ENCODE data around the gene FBLN5. TPM values are rescaled to one million over a fixed set of nuclear protein-coding genes. Genes with fewer than 3 reads are reported as not detected.

Gene FBLN5
- total RNA-seq, 1 donor from 2014 or later: 240 TPM

DNA sequence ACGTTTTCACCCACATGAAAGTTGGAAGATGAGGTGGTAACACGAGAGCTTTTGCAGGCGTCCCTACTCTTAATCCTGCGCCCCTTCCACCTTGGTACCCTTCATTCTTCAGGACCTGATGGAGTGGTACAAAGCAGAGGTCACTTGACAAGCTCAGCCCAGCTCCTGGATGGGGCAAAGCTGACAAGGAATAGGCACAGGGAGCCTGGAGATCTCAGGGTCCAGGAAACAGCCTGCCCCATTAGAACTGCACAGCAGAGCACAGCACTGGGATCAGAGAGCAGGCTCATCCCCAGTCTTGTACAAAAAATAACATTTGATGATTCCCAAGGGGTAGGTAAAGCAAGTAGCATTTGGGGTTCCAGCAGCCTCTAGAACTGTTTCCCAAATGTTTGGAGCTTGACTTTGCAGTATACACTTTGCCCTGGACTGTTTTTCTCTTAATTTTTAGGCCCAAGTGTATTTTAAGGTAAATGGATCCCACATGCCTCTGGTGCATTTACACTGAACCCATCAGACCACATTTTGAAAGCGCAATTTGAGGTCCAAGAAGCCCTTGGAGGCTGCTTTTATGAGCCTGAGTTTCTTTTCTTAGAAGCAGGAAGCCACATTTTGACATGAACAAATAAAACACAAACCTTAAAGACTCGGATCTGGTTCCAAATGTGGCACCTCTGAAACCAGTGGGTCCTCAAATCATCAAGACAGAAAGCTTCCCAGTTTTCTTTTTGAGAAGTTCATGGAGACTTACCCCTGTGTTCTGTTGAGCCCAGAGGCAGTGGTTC lies 80.8 kb downstream of the FBLN5 start:
- peaks cover under 1% of the 10 kb centered on the region for H3K4me1 ChIP-seq
- TF ChIP-seq, protein P1, sequence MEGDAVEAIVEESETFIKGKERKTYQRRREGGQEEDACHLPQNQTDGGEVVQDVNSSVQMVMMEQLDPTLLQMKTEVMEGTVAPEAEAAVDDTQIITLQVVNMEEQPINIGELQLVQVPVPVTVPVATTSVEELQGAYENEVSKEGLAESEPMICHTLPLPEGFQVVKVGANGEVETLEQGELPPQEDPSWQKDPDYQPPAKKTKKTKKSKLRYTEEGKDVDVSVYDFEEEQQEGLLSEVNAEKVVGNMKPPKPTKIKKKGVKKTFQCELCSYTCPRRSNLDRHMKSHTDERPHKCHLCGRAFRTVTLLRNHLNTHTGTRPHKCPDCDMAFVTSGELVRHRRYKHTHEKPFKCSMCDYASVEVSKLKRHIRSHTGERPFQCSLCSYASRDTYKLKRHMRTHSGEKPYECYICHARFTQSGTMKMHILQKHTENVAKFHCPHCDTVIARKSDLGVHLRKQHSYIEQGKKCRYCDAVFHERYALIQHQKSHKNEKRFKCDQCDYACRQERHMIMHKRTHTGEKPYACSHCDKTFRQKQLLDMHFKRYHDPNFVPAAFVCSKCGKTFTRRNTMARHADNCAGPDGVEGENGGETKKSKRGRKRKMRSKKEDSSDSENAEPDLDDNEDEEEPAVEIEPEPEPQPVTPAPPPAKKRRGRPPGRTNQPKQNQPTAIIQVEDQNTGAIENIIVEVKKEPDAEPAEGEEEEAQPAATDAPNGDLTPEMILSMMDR (IDR thresholded peaks at IDR 0.05): no peak
- TF ChIP-seq POLR2AphosphoS5 (IDR thresholded peaks at IDR 0.05; ENCODE audit: insufficient read depth in 1 of 2, low read depth in 1 of 2): no peak
- TF ChIP-seq POLR2A (IDR thresholded peaks at IDR 0.05): no peak
- no peaks in the 10 kb centered on the region for H3K36me3 ChIP-seq
- no peak for DNase-seq (ENCODE audit: extremely low spot score in 2 of 2)
- H3K27me3 ChIP-seq: no peaks in the 10 kb centered on the region
- H3K9me3 ChIP-seq: no peaks in the 10 kb centered on the region
- peak overlapping the region; percentile 14 to 26 for H3K4me3 ChIP-seq
- intact Hi-C loops (cut with DNase I): no loop called here
- H3K27ac ChIP-seq: peak overlapping the region; percentile 5

DNA sequence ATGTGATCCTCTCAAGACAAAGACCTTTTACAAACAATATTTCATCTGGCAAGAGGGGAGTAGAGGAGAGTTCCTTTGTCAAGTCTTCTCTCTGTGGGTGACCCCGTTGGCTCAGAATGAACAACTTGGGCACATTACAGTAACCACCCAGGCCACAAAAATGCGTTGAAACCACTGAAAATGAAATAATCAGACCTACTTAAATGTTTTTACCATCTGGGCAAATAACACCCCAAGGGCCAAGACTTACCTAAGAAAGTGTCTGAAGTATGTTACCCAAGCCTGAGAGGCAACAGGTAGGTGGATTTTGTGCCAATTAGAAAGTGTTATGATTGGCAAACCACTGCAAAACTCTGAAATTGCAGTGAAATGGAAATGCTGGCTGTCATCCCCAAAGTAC lies 81.4 kb downstream of the FBLN5 start:
- H3K4me3 ChIP-seq: peak overlapping the region in 1 of 2 donors; percentile 14
- H3K9me3 ChIP-seq: no peaks in the 10 kb centered on the region
- peak overlapping the region; percentile 1 for H3K27ac ChIP-seq
- no peak for DNase-seq (ENCODE audit: extremely low spot score in 2 of 2)
- TF ChIP-seq, protein P1 (IDR thresholded peaks at IDR 0.05): no peak
- H3K4me1 ChIP-seq: no peaks in the 10 kb centered on the region
- intact Hi-C loops (cut with DNase I): no loop called here
- no peaks in the 10 kb centered on the region for H3K27me3 ChIP-seq
- H3K36me3 ChIP-seq: no peaks in the 10 kb centered on the region

DNA sequence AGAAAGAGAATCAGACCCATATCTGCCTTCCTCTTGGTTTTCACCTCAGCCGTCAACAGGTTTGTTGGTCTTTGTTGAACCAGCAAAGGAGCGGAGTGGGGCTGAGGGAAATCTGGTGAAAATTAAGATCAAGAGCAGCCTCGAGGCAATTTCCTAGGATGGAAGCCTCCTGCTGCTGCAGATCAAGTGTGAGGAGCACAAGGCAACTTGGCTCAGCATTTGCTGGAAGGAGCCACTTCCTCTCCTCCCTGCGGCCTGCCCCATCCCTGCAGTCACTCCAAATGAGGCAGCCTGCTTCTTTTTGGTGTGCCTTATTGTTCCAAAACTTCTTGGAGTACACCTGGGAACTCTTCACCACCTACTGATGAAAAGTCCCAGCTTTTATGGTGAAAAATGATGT lies 85.1 kb downstream of the FBLN5 start:
- no peak for DNase-seq (ENCODE audit: extremely low spot score in 2 of 2)
- TF ChIP-seq POLR2A (IDR thresholded peaks at IDR 0.05) (no peak), POLR2AphosphoS5 (IDR thresholded peaks at IDR 0.05; ENCODE audit: insufficient read depth in 1 of 2, low read depth in 1 of 2) (no peak)
- TF ChIP-seq, protein P1 (IDR thresholded peaks at IDR 0.05): no peak
- H3K27me3 ChIP-seq: no peaks in the 10 kb centered on the region
- H3K4me3 ChIP-seq: no peak overlapping the region
- intact Hi-C loops (cut with DNase I): no loop called here
- no peak overlapping the region for H3K27ac ChIP-seq
- no peaks in the 10 kb centered on the region for H3K9me3 ChIP-seq
- H3K4me1 ChIP-seq: peaks cover 20% of the 10 kb centered on the region
- H3K36me3 ChIP-seq: no peaks in the 10 kb centered on the region

DNA sequence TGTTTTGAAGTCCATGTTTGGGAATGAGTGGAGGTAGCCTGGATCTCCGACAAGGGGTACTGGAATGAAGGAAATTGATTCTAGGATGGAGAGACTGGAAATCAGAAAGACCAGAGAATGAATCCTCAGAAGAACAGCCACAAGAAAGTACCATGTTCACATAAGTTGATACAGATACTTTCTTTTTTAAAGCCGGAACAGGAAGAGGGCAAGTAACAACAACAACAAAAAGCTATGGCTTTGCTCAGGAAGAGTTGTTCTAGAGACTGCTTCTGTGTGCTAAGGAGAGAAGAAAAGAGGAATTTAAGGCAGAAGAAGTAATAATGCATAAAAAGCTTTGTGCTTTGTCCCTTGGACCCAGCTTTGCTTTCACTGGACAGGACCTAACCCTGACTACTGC lies 86.4 kb downstream of the FBLN5 start:
- Histone ChIP-seq H3K9me3 (no peaks in the 10 kb centered on the region), H3K27me3 (no peaks in the 10 kb centered on the region), H3K4me3 (no peak overlapping the region), H3K36me3 (no peaks in the 10 kb centered on the region), H3K27ac (no peak overlapping the region), H3K4me1 (peaks cover 20% of the 10 kb centered on the region)
- intact Hi-C loops (cut with DNase I): no loop called here
- no peak for DNase-seq (ENCODE audit: extremely low spot score in 2 of 2)
- TF ChIP-seq POLR2A (IDR thresholded peaks at IDR 0.05): no peak
- TF ChIP-seq POLR2AphosphoS5 (IDR thresholded peaks at IDR 0.05; ENCODE audit: insufficient read depth in 1 of 2, low read depth in 1 of 2): no peak
- TF ChIP-seq, protein P1 (IDR thresholded peaks at IDR 0.05): no peak

DNA sequence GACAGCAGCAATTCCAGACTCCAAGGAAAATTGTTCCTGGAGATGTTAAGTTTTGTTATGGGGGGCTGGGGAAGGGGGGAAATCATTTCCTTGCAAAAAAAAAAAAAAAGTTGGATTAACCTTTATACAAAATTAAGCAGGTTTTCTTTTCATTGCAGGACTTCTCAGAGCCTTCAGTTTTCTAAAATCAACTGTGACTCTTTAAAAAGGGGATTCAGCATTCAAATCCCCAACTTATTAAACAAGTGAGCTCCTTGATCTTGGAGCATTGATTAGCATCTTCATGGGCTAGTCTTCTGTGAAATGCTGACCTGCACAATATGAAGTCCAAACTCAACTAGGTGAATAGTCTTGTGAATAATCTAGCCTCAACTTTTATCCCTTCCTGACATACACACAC lies 87.3 kb downstream of the FBLN5 start:
- H3K27ac ChIP-seq: no peak overlapping the region
- no peak for DNase-seq (ENCODE audit: extremely low spot score in 2 of 2)
- H3K4me1 ChIP-seq: peaks cover 21% of the 10 kb centered on the region
- no peak overlapping the region for H3K4me3 ChIP-seq
- H3K27me3 ChIP-seq: no peaks in the 10 kb centered on the region
- intact Hi-C loops (cut with DNase I): no loop called here
- no peaks in the 10 kb centered on the region for H3K9me3 ChIP-seq
- H3K36me3 ChIP-seq: no peaks in the 10 kb centered on the region
- no peak for TF ChIP-seq POLR2A (IDR thresholded peaks at IDR 0.05)
- TF ChIP-seq, protein P1 (IDR thresholded peaks at IDR 0.05): no peak
- TF ChIP-seq POLR2AphosphoS5 (IDR thresholded peaks at IDR 0.05; ENCODE audit: insufficient read depth in 1 of 2, low read depth in 1 of 2): no peak

All from vagina (tissue), 2 donors.